Tibial artery (tissue), 4 donors: ENCODE measurements around the gene MTNR1B.

Experiments
- DNase-seq, 2 donors: peaks; one replicate each; pipeline ENCODE4 v3.0.0-alpha.2; 2019
- H3K27ac ChIP-seq, 2 donors: fragments of 200-600 bp; sonication (generic) in 1 of 2; 1 replicate in 1 of 2; 2 replicates in 1 of 2; pipeline ENCODE4 v1.5.1; 2018 to 2019; ENCODE audit warnings: mild to moderate bottlenecking in 1 of 2
- H3K27me3 ChIP-seq, 2 donors: fragments of 200-600 bp; sonication (generic) in 1 of 2; one replicate each; pipeline versions ENCODE4 v1.5.1 to v1.6.0; 2016 to 2019
- H3K36me3 ChIP-seq, 3 donors: fragments of 200-600 bp; sonication (generic) in 2 of 3; one replicate each; pipeline ENCODE4 v1.5.1; 2016 to 2019; ENCODE audit warnings: mild to moderate bottlenecking in 2 of 3
- H3K4me1 ChIP-seq, 4 donors: fragments of 200-600 bp; sonication (generic) in 2 of 4; 1 replicate in 3 of 4; 2 replicates in 1 of 4; pipeline ENCODE4 v1.5.1; 2016 to 2019
- H3K4me3 ChIP-seq, 2 donors: fragments of 200-600 bp; sonication (generic) in 1 of 2; 1 replicate in 1 of 2; 2 replicates in 1 of 2; pipeline ENCODE4 v1.5.1; 2018 to 2019; ENCODE audit warnings: mild to moderate bottlenecking in 2 of 2
- H3K9me3 ChIP-seq, 3 donors: fragments of 200-600 bp; sonication (generic) in 1 of 3; one replicate each; pipeline ENCODE4 v1.5.1; 2016 to 2019
- intact Hi-C: fragments of 100-400 bp; cut with DNase I; formaldehyde crosslinking; loops from one replicate; pipeline ENCODE4 v1.15.0; 2023; ENCODE audit warnings: low total_unique reads
- TF ChIP-seq, protein P1 (sequence below), 2 experiments: fragments of 200-600 bp in 1 of 2; fragments of 450-650 bp in 1 of 2; IDR thresholded peaks; one replicate each; pipeline ENCODE4 v1.5.1; 2017 to 2019; ENCODE audit warnings: antibody characterized with exemption in 2 of 2, mild to moderate bottlenecking in 1 of 2, moderate library complexity in 1 of 2

MTNR1B gene

GRCh38 chr11:93024369-93024768, 54.9 kb downstream of the MTNR1B start:
- no peak for DNase-seq
- Histone ChIP-seq H3K27me3 (no peaks in the 10 kb centered on the region), H3K9me3 (no peaks in the 10 kb centered on the region), H3K27ac (no peak overlapping the region), H3K4me3 (no peak overlapping the region), H3K4me1 (peaks cover 0 to 23% (median 5%) of the 10 kb centered on the region in 4 donors), H3K36me3 (no peaks in the 10 kb centered on the region)
- TF ChIP-seq, protein P1, sequence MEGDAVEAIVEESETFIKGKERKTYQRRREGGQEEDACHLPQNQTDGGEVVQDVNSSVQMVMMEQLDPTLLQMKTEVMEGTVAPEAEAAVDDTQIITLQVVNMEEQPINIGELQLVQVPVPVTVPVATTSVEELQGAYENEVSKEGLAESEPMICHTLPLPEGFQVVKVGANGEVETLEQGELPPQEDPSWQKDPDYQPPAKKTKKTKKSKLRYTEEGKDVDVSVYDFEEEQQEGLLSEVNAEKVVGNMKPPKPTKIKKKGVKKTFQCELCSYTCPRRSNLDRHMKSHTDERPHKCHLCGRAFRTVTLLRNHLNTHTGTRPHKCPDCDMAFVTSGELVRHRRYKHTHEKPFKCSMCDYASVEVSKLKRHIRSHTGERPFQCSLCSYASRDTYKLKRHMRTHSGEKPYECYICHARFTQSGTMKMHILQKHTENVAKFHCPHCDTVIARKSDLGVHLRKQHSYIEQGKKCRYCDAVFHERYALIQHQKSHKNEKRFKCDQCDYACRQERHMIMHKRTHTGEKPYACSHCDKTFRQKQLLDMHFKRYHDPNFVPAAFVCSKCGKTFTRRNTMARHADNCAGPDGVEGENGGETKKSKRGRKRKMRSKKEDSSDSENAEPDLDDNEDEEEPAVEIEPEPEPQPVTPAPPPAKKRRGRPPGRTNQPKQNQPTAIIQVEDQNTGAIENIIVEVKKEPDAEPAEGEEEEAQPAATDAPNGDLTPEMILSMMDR (IDR thresholded peaks at IDR 0.05): no peak
- intact Hi-C loops: no loop called here

DNA sequence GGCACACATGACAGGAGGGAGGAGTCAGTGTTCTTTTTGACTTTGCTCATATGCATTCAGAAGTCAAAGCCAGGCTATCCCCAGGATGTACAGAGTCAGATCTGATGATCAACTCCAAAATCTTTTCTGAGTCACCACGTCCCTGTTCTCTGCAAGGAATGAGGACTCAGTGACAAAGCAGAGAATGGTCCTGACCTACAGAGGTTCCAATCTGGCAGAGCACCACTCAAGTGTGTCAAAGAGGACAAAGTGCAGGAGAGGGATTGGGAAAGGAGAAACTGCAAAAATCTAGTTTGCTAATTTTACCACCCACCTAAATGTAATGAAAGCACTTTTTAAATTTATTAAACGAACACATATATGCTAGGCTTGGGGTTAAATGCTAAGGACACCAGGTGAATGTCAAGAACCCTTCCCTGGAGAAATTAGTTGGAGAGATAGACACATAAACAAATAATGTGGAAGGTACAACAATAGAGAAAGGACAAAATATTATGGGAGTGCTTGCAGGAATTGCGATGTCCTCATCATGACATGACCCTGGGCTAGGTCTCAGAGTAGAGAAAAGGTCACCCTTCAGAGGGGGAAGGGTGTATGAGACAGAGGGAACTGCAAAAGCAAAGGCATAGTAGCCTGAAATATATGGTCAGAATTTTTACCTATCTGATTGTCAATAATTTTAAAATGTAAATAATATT, 56.3 kb downstream of the MTNR1B start:
- intact Hi-C loops: no loop called here
- TF ChIP-seq, protein P1 (IDR thresholded peaks at IDR 0.05): no peak
- no peaks in the 10 kb centered on the region for H3K27me3 ChIP-seq
- no peaks in the 10 kb centered on the region for H3K9me3 ChIP-seq
- no peak overlapping the region for H3K27ac ChIP-seq
- no peaks in the 10 kb centered on the region for H3K36me3 ChIP-seq
- H3K4me3 ChIP-seq: no peak overlapping the region
- no peak for DNase-seq
- H3K4me1 ChIP-seq: peaks cover 0 to 16% (median 1%) of the 10 kb centered on the region in 4 donors

DNA sequence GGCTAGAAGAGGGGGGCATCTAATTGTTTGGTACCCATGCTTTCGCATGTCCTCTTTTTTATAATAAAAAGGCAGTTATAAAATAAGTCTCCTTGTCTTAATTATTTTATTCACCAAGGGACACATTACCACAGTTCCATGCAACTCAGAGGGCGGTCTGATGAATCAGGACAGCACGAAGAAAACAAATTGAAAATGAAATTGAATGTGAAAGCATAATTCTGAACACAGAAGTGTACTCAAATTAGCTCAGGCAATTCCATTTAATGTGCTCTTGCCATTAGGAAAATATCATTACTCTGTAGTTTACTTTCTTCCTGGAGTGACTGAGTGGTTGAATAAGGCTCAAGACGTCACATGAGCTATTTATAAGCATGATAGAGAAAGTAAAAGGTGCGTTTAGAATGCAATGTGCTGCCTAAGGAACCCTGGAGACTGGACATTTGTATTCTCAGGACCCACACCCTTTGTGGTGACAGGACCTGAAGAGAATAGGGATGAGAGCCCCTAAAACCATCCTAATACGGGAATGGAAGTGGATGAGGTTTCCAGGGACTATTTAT, 59.6 kb downstream of the MTNR1B start:
- DNase-seq: no peak
- no peaks in the 10 kb centered on the region for H3K9me3 ChIP-seq
- peaks cover 0 to 6% (median 0%) of the 10 kb centered on the region in 4 donors for H3K4me1 ChIP-seq
- H3K27me3 ChIP-seq: no peaks in the 10 kb centered on the region
- intact Hi-C loops: no loop called here
- no peak overlapping the region for H3K4me3 ChIP-seq
- TF ChIP-seq, protein P1 (IDR thresholded peaks at IDR 0.05): no peak
- H3K27ac ChIP-seq: no peak overlapping the region
- H3K36me3 ChIP-seq: no peaks in the 10 kb centered on the region

DNA sequence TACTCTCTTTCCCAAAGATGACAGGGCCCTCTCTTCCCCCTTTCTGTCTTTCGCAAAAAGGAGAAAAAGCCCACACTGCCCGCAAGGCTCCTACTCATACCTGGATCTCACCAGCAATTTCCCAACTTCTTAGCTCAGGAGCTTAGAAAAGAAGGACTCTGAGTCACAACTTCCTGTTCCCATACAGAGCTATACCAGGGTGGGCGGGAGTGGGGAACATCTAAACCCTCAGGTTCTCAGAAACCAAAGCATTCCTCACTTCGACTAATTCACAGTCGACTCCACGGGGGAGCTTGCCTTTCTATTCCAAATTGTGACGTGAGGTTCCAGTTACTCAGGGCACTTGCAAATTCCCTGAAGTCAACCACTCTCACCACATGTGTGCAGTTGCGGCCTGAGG, 61.9 kb downstream of the MTNR1B start:
- intact Hi-C loops: no loop called here
- Histone ChIP-seq H3K4me3 (no peak overlapping the region), H3K36me3 (no peaks in the 10 kb centered on the region), H3K4me1 (no peaks in the 10 kb centered on the region), H3K27ac (no peak overlapping the region), H3K27me3 (no peaks in the 10 kb centered on the region), H3K9me3 (no peaks in the 10 kb centered on the region)
- TF ChIP-seq, protein P1 (IDR thresholded peaks at IDR 0.05): no peak
- DNase-seq: no peak
